Esophagus squamous epithelium (tissue), 4 donors: ENCODE results near the gene PNMA6E.

Experiments
- CTCF ChIP-seq, 6 experiments: fragments of 450-650 bp in 4 of 6; fragments of 200-600 bp in 2 of 6; sonication (generic) in 2 of 6; IDR thresholded peaks; one replicate each; pipeline ENCODE4 v1.5.1; 2016 to 2019; ENCODE audit warnings: antibody characterized with exemption in 6 of 6, mild to moderate bottlenecking in 4 of 6, moderate library complexity in 4 of 6
- POLR2A ChIP-seq, 4 donors: fragments of 450-650 bp; IDR thresholded peaks; one replicate each; pipeline ENCODE4 v1.6.1; 2017; ENCODE audit warnings: antibody characterized with exemption in 4 of 4, mild to moderate bottlenecking in 4 of 4, moderate library complexity in 3 of 4

DNA sequence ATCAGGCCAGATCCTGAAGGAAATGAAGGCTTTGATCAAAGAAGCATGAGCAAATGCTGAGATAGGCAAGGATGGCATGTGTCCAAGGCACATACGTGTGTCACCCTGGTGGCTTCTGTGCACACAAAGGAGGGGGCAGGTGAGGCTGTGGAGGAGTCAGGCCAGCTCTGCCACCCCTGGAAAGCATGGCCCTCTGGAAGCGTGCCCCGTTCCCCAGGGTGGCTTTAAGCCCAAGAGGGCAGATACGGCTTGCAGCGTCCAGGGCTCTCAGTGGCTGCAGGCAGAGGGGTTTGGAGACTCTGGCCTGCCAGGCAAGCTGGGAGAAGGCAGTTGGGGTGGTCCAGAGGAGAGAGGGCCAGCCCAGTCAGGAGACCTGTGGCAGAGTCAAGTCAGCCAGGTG is 25.6 kb downstream of the PNMA6E start:
- TF ChIP-seq CTCF (IDR thresholded peaks at IDR 0.05) (no peak), POLR2A (IDR thresholded peaks at IDR 0.05) (no peak)
